Measurements from ENCODE around the gene MACROD2. TPM values are rescaled to one million over a fixed set of nuclear protein-coding genes. Genes with fewer than 3 reads are reported as not detected.
A peak's percentile ranks its signal among the peaks of the same experiment; 100 is the strongest.

MACROD2 gene
- total RNA-seq, 1 donor from 2014 or later = 0.85 TPM

DNA sequence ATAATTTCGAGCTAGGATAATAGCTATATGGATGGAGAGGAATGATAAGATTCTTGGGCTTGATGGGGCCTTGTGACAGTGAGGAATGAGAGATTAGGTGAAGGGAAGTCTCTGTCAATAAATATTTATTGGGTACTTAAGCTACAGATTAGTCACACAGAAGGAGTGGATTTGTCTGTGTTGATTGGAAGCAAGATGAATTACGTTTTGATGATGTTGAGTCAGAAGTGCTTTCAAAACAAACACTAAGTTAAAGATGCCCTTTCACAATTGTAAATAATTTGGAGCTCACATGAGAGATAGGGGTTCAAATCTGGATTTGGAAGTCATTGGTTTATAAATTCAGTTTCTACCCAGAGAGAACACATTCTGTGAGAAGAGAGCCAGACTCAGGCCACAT is 1743.7 kb downstream of the MACROD2 start:
- no peak for DNase-seq

DNA sequence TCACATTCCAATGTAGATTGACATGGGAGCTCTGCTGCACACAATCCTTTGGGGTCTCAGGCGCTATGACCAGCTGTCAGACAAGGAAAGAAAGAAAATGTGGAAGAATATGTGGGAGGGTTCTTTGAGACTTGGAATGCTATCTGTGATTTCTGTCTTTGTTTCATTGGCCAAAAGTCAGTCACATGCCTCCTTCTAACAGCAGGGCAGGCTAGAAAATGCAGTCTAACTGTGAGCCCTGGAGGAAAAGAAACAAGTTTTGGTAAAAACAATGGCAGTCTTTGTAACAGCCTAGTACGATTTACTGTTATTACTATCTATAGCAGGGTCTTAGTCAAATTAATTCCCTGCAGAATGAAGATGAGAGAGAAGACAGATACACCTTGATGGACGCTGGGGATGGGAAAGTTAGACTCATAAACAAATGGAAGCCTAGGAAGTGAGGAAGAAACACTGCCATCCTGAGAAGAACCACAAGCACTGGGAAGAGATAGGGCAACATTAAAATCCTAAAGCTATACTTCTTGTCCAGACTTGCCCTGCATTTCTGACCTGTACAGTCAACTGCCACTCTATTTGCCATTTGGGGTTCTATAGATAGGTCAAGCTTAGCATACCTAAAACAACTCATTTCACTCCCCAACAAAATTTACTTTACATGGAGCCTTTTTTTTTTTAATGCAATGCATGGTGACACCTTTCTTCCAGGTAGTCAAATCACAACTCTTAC is 1744.9 kb downstream of the MACROD2 start:
- DNase-seq = no peak

DNA sequence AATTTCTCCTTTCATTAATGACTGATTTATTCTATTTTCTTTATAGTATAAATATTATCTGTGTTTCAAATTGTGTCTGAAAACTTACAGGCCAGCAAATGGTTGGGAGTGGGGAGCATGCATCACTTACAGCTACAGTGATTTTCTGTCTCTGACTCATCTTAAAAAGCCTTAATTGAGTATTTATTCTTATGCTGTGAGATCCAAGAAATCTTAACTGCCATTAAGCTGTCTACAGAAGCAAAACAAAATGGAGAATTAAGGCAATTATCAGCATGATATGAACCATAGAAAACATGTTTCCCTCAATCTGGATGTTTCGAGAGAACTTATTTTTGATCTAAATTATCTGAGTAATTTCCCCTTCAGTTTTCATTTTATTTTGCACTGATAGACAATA is 1746.8 kb downstream of the MACROD2 start:
- no peak for DNase-seq

DNA sequence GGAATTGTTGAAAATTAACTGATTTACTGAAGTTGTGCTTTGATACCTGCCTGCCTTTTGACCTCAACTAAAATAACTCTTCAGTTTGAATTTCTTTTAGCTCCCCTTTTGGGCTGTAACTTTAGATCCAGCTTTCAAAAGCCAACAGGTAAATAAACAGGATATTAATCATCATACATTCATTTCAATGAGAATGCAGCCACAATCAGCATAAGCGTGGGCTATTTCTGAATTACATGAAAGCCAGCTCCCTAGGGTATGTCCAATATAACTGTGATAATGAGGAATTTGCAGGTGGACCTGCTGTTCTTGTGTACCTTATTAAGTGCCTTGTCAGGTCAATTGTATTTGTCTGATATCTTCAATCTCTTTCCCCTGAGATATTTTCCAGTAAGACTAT is 1747.3 kb downstream of the MACROD2 start:
- DNase-seq = no peak

DNA sequence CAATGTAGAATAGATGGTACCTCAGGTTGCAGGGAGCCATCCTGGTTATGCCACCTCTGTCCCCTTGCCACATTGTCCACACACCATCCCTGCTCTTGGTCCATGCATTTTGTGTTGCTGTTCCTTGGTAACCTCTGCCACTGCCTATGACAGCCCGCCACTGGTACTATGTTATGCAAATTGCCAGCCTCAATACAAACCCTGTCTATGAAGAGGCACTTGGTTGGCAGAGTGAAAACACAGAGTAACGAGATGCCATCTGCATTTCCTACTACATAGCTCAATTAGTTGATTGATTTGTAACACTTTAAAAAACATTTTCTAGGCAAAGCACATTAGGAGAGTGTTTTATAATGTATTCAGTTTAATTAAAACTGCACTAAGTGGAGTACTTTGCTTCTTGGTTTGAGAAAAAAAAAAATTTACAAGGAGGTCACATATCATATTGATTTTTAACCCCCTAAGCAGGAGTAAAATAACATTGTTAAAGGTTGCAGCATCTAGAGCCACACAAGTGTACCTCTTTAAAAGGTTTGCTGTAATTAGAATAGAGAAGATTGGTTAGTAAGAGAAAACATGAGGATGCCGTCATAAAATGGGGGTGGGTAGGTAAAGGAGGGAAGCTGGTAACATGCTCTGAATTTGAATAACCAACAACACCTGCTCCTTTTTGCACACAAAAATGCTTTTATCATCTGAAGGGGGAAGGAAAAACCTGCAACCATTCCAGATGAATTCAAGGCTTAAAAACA is 1760.9 kb downstream of the MACROD2 start:
- DNase-seq = no peak

DNA sequence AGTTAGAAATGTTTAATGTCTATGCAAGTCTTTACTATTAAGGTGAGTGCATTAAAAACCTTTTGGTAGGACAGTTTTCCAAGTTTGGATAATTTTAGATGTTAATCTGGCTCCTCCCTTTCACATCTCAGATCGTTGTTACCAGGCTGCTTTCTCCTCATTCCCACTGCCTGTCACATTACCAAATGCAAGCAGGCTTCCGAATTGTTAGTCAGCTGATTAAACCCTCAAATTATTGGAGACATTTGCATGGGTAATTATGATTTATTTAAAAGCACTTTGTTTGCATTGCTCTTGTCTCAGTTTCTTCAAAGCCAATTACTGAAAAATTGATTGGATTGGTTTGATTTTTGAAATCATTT is 1761.4 kb downstream of the MACROD2 start:
- DNase-seq = no peak

- peak; percentile 17 for DNase-seq
Observed at GRCh38 chr20:15759594-15759993, 1764.3 kb downstream of the MACROD2 start.

GRCh38 chr20:15760001-15760621 is 1764.8 kb downstream of the MACROD2 start:
- DNase-seq = no peak

DNA sequence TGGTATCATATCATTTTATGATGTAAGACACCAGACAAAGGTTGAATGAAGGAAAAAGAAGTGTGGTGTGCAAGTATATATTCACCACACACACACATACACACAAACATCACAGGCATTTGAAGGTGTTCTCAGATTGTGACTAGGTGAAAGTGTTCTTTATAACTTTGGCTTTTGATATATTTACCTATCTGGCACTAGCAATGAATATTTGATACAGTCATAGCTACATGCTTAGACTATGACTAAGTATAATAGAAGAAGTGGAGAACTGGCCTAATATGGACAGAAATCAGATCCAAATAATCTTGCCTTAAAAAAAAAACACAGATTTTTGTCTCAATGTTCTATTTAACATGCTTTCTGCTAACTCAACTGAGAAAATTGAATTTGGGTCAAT is 1768.0 kb downstream of the MACROD2 start:
- no peak for DNase-seq

GRCh38 chr20:15767586-15767985 is 1772.3 kb downstream of the MACROD2 start:
- no peak for DNase-seq

DNA sequence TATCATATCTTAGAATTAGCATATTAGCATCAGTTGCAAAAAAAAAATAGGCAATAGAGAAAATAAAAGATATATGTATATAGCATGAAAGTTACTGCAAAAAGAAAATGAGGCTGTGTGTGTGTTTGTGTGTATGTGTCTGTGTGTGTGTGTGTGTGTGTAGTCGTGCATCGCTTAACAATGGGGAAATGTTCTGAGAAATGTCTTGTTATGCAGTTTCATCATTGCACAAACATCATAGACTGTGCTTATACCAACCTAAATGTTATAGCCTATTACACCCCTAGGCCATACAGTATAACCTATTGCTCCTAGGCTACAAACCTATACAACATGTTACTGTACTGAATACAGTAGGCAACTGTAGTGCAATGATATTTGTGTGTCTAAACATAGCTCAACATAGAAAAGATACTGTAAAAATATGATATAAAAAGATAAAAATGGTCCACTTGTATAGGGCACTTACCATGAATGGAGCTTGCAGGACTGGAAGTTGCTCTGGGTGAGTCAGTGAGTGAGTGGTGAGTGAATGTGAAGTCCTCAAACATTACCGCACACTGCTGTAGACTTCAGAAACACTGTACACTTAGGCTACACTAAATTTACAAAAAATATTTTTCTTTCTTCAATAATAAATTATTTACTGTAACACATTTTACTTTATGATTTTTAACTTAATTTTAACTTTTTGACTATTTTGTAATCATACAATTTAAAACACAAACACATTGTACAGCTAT is 1772.9 kb downstream of the MACROD2 start:
- no peak for DNase-seq

DNA sequence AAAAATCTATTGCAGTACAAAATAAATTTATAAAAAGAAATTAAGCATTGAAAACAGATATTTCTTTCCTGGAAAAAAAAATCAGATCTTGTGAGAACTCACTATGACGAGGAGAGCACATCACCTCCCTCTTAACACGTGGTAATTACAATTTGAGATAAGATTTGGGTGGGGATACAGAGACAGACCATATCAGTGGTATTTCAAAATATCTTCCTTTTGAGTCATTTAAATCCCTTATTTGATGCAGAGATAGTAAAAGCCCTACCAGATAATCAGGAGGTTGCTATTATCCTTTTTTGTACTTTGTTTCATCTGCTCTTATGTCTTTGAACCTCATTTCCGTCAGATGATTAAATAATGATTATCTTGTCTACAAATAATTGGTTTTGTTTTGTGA is 1777.5 kb downstream of the MACROD2 start:
- no peak for DNase-seq

DNA sequence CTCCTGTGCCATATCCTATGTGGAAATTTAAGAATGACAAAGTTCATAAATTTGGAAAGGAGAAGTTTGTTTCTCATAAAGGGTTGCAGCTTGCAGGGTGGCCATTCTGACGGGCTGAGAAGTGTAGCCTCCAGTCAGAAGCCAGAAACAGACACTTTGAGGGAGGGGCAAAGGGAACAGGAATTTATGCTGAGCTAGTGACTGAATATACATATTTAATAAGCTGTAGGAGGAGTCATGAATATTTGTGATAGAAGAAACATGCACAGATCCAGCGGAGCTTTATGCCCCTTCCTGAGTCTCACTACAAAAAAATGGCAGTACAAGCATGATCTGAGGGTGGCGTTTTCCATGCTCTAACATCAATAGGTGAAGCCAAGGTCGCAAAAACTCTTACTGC is 1779.6 kb downstream of the MACROD2 start:
- DNase-seq = no peak

DNA sequence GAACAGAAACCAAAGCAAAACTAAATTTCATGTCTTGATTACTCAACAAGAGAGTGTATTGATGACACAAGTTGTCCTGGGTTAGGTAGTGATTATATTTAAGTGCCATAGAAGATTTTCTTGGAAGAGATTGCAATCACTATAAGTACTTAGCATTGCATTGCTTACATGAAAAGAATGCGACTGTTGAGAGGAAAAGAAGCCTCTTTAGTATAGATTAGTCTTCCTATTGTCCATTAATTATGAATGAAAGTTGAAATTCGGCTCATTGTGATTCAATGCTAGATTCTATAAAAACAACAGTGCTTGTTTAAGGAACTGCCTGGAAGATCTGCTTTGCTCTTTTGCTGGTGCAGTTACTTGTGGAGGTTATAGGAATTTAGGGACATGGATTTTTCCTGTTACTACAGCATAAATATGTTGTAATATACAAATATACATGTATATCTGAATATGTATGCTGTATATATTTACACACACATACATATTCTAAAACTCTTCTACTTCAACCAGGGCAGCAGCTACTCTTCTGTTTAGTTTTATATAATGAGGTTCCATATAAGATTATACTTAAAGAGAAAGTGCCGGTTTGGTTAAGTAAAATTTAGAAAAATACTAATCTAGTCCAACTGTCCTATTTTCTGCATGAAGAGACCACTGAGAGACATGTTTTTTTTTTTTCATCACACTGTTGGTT is 1781.6 kb downstream of the MACROD2 start:
- DNase-seq = no peak

- no peak for DNase-seq
Observed at GRCh38 chr20:15784020-15784419, 1788.7 kb downstream of the MACROD2 start.

- no peak for DNase-seq
Observed at GRCh38 chr20:15789079-15789478, 1793.8 kb downstream of the MACROD2 start.

- DNase-seq = no peak
Observed at GRCh38 chr20:15792855-15793254, 1797.5 kb downstream of the MACROD2 start.

DNA sequence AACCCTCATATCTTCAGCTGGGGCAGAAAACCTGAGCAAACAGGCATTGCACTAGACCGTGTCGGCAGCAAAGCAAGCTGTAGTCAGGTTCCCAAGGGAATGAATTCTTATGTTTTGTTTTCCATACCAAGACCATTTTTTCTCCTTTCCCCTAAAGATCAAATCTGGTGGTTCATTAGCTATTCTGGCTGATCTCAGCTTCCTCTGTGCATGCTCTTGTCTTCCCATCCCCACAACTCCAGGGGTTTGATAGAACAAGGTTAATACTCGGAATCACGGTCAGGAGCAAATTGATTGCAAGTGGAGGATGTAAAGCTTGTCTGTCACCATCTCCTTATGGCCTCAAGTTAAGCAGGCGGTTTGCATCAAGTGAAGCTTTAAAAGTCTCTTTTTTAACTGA is 1799.1 kb downstream of the MACROD2 start:
- DNase-seq = no peak

GRCh38 chr20:15795305-15796019 is 1800.1 kb downstream of the MACROD2 start:
- no peak for DNase-seq

DNA sequence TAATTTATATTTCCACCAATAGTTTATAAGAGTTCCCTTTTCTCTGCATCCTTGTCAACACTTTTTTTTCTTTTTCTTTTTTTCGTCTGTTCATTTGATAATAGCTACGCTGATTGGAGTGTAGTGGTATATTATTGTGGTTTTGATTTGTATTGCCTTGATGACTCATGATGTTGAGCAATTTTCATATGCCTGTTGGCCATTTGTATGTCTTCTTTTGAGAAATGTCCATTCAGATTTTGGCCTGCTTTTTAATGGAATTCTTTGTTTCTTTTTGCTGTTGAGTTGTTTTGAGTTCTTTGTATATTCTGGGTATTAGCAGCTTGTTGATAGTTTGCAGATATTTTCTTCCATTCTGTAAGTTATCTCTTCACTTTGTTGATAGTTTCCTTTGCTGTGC is 1804.6 kb downstream of the MACROD2 start:
- no peak for DNase-seq

DNA sequence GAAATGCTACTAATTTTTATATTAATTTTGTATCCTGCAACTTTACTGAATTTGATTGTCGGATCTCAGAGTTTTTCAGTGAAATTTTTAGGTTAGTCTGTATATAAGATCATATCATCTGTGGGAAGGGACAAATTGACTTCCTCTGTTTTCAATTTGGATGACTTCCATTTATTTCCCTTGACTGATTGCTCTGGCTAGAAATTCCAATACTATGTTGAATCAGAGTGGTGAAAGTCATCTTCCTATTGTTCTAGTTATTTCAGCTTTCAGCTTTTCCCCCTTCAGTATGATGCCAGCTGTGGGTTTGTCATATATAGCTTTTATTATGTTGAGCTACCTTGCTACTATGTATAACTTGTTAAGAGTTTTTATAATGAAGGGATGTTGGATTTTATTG is 1806.7 kb downstream of the MACROD2 start:
- no peak for DNase-seq

GRCh38 chr20:15805154-15805553 is 1809.8 kb downstream of the MACROD2 start:
- no peak for DNase-seq

Data from dermis blood vessel endothelial cell (primary cell).